ENCODE results near the gene IFT22.
"Not testable (repeated sequence)": the region's sequence is repeated elsewhere in the genome, so short reads cannot be mapped to it uniquely, and the experiment has no call there.

The IFT22 gene

DNA sequence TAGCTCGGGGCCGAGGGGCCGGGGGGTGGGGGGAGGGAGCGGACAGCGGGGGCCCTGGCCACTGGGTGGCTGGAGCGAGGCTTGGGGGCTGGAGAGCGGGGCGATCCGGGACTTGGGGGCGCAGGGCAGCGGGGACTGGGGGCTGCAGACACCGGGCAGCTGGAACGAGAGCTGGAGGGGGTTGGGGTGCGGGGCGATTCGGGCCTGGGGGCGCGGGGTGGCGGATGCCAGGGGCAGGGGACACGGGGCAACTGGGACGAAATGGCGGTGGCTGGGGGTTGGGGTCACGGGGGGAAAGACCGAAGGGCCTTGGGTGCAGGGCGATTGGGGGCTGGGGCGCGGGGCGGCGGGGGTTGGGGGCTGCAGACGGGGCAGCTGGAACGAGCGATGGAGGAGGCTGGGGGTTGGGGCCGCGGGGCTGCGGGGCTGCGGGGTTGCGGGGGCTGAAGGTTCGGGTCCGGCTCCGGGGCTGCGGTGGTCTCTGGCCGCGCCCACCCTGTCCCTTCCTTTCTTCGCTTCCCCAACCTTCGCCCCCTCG, 41.7 kb upstream of the IFT22 start:
- no peak for TF ChIP-seq CTCF (IDR thresholded peaks at IDR 0.05; ENCODE audit: borderline replicate concordance, insufficient read depth, low read depth, low read length)

GRCh38 chr7:101362334-101363195, 41.0 kb upstream of the IFT22 start, which contains the start of gene COL26A1:
COL26A1 (plus strand) TSS chr7:101362875; CDS start chr7:101363033, 158 bp downstream.
- no peak within 1 kb of the TSS for H3K4me3 ChIP-seq (ENCODE audit: low read depth, low read length)
- no peak for TF ChIP-seq CTCF (IDR thresholded peaks at IDR 0.05; ENCODE audit: borderline replicate concordance, insufficient read depth, low read depth, low read length)

More for the DNA sequence above, 41.7 kb upstream of the IFT22 start:
- H3K4me3 ChIP-seq (ENCODE audit: low read depth, low read length): no peak overlapping the region

GRCh38 chr7:101357433-101357832, 35.8 kb upstream of the IFT22 start:
- TF ChIP-seq CTCF (IDR thresholded peaks at IDR 0.05; ENCODE audit: borderline replicate concordance, insufficient read depth, low read depth, low read length): no peak
- H3K4me3 ChIP-seq (ENCODE audit: low read depth, low read length): no peak overlapping the region

DNA sequence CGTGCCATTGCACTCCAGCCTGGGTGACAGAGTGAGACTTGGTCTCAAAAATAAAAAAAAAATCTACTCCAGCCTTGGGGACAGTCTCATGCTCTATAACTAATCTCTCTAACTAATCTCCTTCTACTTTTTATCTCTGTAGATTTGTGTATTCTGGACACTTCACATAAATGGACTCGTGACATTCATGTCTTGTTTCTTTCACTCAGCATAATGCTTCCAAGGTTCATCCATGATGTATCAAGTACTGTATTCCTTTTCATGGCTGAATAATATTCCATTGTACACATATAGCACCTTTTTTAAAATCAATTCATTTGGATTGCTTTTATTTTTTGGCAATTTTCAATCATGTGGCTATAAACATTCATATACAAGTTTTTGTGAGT, 31.3 kb upstream of the IFT22 start:
- TF ChIP-seq CTCF (IDR thresholded peaks at IDR 0.05; ENCODE audit: borderline replicate concordance, insufficient read depth, low read depth, low read length): no peak
- H3K4me3 ChIP-seq (ENCODE audit: low read depth, low read length): no peak overlapping the region

- not testable (repeated sequence) for H3K4me3 ChIP-seq (ENCODE audit: low read depth, low read length)
Observed at GRCh38 chr7:101349300-101349699, 27.7 kb upstream of the IFT22 start.

- H3K4me3 ChIP-seq (ENCODE audit: low read depth, low read length): not testable (repeated sequence)
Observed at GRCh38 chr7:101348456-101349067, 26.9 kb upstream of the IFT22 start.

GRCh38 chr7:101347477-101347876, 25.9 kb upstream of the IFT22 start:
- no peak for TF ChIP-seq CTCF (IDR thresholded peaks at IDR 0.05; ENCODE audit: borderline replicate concordance, insufficient read depth, low read depth, low read length)
- H3K4me3 ChIP-seq (ENCODE audit: low read depth, low read length): no peak overlapping the region

DNA sequence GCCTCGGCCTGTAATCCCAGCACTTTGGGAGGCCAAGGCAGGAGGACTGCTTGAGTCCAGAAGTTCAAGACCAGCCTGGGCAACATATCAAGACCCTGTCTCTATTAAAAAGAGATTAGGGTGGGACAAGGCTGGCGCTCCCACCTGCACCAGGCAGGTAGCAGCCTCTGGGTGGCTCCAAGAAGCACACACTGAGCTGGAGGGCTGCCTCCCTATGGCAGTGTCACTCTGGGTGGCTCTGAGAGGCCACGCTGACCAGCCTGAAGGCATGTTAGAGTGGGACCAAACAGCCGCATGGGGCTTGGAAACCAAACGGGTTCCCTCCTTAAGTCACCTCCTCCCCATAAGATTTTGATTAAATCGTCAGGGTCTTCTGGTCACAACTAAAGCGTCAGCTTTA, 21.3 kb upstream of the IFT22 start:
- TF ChIP-seq CTCF (IDR thresholded peaks at IDR 0.05; ENCODE audit: borderline replicate concordance, insufficient read depth, low read depth, low read length): no peak
- no peak overlapping the region for H3K4me3 ChIP-seq (ENCODE audit: low read depth, low read length)

Measured in GM12875 (cell line).